ENCODE data around the gene RAB11B.

DNA sequence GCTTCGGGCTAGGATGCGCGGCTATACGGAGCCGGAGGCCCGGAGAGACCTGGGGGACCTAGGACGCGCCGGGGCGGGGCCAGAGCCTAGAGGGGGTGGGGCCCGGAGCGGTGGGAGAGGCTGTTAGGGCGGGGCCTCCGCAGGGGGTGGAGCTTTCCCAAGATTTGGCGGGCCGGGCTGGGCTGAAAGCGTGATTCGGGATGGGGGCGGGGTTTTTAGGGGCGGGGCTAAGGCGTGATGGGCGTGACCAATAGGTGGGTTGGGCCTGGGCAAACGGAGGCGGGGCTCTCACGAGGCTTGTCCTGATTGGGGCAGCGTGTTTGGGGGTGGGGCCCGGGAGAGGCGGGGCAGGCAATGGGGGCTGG is 439 bp downstream of the RAB11B start:
- TF ChIP-seq, protein P1, sequence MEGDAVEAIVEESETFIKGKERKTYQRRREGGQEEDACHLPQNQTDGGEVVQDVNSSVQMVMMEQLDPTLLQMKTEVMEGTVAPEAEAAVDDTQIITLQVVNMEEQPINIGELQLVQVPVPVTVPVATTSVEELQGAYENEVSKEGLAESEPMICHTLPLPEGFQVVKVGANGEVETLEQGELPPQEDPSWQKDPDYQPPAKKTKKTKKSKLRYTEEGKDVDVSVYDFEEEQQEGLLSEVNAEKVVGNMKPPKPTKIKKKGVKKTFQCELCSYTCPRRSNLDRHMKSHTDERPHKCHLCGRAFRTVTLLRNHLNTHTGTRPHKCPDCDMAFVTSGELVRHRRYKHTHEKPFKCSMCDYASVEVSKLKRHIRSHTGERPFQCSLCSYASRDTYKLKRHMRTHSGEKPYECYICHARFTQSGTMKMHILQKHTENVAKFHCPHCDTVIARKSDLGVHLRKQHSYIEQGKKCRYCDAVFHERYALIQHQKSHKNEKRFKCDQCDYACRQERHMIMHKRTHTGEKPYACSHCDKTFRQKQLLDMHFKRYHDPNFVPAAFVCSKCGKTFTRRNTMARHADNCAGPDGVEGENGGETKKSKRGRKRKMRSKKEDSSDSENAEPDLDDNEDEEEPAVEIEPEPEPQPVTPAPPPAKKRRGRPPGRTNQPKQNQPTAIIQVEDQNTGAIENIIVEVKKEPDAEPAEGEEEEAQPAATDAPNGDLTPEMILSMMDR (conservative IDR thresholded peaks at IDR 0.05; ENCODE audit: low read length): no peak
- no peak for TF ChIP-seq EZH2phosphoT487 (IDR thresholded peaks at IDR 0.05; ENCODE audit: borderline replicate concordance)

Measured in Loucy (cell line).